GM18858 (cell line): ENCODE measurements around the gene SPDYE16.
"Not testable (repeated sequence)": the region's sequence is repeated elsewhere in the genome, so short reads cannot be mapped to it uniquely, and the experiment has no call there.

Experiments
- ATAC-seq: cut with Tn5 transposase; IDR thresholded peaks from one replicate; pipeline ENCODE4 v1.9.1; 2021; ENCODE audit not compliant: unreplicated experiment

Gene SPDYE16, protein sequence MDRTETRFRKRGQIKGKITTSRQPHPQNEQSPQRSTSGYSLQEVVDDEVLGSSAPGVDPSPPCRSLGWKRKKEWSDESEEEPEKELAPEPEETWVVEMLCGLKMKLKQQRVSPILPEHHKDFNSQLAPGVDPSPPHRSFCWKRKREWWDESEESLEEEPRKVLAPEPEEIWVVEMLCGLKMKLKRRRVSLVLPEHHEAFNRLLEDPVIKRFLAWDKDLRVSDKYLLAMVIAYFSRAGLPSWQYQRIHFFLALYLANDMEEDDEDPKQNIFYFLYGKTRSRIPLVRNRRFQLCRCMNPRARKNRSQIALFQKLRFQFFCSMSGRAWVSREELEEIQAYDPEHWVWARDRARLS

DNA sequence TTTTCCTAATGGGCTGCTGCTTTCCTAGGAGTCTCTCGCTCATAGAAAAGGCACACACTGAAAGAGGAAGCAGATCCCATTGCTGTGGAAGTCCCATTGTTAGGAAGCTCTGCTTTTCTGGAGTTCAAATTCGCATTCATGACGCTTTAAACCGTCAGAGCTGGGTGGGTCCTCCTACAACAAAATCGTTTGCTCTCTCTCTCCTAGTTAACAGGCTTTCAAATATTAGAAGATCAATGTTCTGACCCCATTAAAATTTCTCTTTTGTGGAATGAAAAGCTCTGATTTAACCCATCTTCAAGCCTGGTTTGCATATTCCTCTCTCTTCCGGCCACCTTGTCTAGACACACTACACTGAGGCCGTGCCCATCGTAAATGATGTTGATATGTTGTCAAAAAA lies at the start of gene SPDYE16:
TSS of gene SPDYE16 (minus strand) at position 101 of the 400 bp plus-strand sequence. CDS start 1,838 bp downstream, outside the sequence.
- not testable (repeated sequence) for ATAC-seq

DNA sequence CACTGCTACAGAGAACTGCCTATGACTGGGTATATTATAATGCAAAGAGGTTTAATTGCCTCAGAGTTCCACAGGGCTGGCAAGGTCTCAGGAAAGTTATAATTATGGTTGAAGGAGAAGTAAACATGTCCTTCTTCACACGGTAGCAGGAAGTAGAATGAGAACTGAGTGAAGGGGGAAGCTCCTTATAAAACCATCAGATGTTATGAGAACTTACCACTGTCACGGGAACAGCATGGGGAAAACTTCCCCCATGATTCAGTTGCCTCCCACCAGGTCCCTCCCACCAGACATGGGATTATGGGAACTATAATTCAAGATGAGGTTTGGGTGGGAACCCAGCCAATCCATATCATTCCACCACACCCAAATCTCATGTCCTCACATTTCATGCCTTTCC lies 49.6 kb upstream of the SPDYE16 start:
- not testable (repeated sequence) for ATAC-seq

DNA sequence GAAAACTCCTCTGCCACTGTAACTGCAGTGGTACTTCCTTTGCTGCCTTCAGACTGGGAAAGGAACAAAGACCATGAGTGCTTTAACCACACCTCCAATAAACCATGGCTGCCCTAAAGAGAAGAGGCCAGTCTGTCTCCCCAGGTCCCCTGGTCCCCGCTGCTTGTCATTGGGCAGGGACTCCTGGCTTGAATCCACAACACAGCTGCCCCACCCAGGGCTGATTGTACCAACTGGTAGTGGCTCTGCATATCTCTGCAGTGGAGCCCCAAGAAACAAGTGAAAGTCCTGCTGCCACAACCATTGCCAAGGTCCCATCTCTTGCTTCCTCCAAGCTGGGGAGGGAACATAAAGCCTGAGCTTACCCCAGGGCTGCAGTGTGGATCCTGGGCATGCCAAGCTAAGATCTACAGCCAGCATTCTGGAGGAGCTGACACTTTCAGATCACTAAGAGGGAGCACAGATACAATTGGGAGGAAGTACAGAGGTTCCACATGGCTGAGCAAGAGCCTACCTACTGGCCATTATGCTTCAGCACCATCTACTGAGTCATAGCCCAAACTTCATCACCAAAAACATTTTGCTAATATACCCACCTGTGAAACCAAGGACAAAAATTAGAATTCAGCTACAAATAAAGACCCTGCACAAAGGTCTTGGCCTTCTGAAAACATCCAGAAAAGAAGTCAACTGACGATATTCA lies 48.7 kb upstream of the SPDYE16 start:
- ATAC-seq: peak; percentile 78

DNA sequence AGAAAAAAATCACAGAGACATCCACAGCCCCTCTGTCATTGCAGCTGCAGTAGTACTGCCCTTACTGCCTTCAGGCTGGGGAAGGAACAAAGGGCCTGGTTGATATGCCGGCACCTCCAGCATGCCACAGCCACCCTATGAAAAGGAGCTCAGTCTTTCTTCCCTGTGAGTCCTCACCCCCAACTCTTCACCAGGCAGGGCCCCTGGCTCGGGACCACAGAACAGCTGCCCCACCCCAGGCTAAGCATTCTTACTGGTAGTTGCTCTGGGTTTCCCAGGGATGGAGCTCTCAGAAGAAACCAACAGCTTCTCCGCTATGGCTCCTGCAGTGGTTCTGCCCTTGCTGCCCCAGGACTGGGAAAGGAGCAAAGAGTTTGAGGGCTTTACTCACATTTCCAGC lies 47.9 kb upstream of the SPDYE16 start:
- not testable (repeated sequence) for ATAC-seq

DNA sequence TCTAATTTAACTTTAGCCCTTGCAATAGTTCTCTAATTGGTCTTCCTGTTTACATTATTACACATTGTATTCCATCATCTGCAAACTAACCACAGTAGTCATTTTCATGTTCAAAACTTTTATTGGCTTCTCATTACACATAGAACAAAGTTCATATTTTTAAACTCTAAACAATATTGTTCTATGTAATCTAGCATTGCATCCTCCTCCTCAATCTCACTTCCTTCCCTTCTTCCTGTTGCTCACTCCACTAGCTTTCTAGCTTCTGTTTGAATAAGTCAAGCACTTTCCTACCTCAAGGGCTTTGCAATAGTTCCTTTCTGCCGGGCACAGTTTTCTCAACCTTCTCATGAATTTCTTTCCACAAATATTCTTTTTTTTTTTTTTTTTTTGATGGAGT lies 45.5 kb upstream of the SPDYE16 start:
- ATAC-seq: not testable (repeated sequence)

DNA sequence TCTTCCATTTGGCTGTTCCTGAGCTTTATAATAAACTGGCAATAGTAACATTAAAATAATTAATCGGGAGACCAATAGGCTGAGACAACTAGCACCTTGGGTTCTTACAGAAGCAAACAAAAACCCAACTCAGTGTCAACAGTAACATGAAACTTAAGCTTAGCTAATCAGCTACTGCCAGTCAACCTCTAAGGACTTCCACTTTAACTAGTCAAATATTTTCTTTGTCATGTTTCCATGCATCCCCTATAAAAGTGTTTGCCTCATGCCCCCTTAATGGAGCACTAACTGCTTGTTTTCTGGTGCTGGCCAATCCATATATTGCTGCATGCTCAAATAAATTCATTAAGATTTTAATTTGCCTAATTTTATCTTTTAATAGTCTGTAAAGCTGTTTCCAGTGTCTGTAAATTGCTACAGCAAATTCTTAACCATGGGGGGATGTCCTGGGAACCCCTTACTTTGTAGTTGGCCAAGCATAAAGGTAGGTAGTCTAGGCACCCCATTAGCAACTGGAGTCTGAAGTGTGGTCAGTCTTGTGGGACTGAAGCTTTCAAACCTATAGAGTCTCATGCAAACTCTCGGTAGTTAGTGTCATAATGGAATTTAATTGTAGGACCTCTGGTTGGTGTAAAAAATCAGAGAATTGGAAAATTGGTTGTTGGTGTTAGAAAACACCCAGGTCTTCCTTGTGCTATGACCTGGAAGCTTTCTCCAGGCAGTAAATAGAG lies 43.7 kb upstream of the SPDYE16 start:
- ATAC-seq: not testable (repeated sequence)

DNA sequence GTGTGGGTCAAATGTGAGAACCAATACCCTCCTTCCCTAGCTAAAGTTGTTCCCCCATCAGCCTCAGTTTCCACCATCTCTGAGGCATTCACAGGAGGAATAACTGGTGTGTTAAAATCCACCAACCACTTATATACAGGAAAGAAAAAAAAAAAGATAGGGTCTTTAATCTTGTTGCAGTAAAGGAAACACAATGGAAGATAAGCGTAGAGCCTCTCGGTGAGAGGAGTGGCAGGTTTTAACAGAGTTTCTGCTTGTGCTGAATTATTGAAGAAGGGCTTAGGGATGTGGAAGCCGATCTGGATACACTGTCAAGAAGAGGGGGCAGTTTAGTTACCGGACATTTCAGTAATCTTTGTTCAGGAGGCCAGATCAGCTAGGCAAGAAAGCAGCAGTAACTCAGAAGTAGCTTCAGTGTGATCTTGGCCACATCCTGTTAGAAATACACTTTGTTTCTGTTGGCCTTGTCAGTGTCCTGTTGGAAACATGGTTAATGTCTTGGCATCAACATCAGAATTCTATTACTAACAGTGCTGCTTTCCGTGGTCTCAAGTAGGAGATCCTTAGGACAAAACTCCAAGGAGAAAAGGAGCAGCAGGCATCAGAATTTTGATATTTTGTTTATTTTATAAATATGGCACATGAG lies 40.7 kb upstream of the SPDYE16 start:
- not testable (repeated sequence) for ATAC-seq

DNA sequence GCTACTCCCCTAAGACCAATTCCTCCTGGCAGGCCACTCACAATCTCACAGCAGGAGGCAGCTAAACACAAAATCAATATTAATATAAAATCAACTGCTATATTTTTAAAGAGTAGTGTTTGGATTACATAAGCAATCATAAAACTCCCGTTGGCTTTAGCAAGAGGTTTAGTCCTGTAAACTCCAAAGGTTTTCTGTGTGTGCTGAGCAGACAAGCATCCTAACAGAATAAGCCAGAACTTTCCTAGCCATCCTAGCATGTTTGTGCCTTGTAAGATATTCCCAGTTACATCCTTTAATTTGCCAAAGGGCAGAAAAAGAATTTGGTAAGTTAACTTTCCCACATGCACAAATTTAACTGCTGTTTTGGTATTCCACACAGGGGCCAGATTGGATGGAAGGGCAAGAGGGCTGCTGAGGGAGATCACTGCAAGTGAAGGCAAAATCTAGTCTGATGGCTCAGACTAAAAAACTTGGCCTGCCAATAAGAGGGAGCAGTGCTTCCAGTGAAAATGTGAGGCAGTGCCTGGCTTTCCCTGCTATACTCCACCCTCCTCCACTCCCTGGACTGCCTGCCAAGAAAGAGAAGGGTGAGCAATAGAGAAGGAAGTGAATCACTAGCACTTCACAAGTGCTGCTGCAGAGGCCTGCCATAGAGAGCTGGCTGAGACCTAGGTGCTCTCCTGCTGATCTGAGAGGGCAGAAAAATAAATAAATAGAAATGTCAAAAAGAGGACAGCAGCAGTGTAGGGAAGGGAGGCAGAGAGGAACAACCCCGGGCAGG lies 39.9 kb upstream of the SPDYE16 start:
- ATAC-seq: not testable (repeated sequence)

DNA sequence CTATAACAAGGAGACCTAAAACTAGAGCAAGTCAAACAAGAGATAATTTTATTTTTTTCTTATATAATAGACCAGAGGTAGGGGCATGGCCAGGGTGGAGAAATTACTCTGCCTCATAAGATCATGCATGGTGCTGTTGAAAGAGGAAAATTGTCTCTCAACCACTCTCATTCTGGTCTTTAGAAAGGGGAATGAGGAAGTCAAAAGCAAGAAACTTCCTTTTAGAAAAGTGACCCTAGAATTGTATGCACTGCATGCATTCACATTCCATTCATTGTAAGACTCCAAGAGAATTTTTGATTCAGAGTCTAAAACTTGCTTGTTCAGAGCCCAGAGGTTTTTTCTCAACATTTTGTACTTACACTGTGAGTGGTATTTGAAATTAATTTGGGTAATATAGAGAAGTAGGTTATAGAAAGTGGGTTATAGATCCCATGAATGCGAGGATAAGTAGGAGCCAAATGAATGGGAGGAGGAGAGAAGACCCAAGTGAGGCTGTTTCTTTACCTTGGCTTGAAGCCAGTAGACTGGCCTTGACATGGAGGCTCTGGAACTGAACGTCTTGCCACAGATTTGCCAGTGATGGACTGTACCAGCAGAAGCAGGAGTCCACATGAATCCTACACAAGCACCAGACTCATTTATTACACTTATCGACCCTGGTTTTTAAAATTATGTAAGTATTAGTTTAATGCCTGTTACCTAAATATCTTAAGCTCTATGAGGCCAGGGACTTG lies 33.0 kb upstream of the SPDYE16 start:
- not testable (repeated sequence) for ATAC-seq

DNA sequence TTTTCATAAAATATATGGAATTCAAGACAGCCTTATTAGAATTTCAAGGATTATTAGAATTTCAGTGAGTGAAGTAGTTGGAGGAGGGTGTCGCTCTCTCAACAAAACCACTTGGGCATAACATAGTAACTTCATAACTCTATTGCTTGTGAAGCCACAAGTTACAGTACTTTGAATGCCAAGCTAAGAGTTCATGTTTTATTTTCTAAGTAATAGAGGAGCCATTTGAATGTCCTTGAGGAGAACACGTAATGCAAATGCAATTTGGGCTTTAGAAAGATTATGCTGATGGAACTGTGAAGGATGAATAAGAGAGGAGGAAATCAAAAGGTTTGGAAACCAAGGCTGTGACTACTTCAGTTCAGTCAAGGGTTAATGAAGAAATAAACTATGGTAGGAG lies 32.3 kb upstream of the SPDYE16 start:
- not testable (repeated sequence) for ATAC-seq

DNA sequence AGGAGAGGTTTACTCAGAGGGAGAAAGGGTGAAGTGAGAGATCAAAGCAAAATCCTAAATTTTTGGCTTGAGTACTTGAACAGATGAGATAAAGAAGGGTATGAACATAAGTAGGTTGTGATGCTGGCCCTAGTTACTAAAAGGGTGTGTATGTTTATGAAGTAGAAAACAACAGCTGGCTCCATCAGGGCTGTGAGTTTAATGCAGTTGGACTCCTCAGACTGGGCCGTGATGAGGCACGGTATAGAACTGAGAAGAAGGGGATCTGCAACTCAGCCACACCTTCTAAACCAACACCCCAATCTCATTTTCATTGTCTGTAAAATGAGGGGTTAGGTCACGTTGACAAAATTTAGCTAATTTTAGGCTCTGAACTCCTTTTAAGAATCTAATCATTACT lies 29.2 kb upstream of the SPDYE16 start:
- not testable (repeated sequence) for ATAC-seq

DNA sequence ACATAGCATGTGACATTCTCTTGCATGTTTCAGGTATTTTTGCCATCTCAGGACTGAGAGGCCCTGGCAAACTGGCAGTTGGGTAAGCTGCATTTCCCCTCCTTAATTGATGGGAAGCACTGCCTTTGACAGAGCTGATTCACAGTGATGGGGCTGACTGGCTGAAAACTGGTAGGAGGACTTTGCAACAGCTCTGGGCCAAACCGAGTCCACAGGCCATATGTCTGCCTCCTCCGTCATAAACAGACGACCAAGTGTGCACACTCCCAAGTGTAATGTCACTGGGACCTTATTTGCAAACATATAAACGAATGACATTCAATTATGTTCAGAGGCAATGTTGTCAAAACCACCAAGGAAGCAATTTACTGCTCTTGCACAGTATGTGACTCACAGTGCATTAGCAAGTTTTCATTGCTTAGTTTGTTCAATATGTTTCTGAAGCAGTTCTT lies 27.3 kb upstream of the SPDYE16 start:
- not testable (repeated sequence) for ATAC-seq

DNA sequence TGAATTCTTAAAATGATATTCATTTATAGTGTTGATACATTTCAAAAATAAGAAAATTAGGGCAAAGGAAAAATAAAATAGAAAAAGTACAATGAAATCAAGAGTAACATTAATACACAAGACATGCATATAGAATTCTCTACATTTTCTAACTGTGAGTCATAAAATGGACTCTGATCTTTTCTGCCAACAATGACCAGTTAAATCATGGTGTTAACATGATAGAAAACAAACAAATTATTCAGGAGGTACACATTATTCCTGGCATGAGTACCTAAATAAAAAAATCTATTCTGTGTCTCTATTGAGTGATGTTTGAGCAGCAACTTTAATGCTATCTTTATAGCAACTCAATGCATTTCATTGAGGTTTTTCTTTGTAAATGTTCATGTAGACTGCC lies 25.6 kb upstream of the SPDYE16 start:
- not testable (repeated sequence) for ATAC-seq

DNA sequence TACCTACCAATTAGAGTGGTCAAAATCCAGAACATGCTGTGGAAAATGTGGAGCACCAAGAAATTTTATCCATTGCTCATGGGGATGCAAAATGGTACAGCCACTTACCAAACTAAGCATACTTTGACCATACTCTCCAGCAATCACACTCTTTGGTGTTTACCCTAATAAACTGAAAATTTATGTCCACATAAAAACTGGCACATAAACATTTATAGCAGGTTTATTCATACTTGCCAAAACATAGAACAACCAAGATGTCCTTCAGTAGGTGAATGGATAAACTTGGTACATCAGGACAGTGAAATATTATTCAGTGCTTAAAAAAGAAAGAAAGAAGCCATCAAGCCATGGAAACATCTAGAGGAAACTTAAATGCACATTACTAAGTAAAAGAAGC lies 24.7 kb upstream of the SPDYE16 start:
- ATAC-seq: not testable (repeated sequence)

DNA sequence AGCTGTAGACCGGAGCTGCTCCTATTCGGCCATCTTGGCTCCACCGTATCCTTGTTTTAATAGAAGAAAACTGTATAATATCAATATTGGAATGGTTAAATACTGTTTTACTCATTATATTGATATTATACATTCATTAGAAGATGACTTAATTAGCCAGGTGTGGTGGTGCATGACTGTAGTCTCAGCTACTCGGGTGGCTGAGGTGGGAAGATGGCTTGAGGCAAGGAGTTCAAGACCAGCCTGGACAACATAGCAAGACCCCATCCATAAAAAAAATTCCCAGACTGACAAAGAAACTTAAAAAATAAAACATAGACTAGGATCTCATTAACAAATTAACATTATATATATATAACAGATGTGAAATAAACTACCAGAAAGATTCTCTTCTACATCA lies 24.2 kb upstream of the SPDYE16 start:
- not testable (repeated sequence) for ATAC-seq

DNA sequence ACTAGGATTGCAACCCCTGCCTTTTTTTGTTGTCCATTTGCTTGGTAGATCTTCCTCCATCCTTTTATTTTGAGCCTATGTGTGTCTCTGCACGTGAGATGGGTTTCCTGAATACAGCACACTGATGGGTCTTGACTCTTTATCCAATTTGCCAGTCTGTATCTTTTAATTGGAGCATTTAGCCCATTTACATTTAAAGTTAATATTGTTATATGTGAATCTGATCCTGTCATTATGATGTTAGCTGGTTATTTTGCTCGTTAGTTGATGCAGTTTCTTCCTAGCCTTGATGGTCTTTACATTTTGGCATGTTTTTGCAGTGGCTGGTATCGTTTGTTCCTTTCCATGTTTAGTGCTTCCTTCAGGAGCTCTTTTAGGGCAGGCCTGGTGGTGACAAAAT lies 21.9 kb upstream of the SPDYE16 start:
- not testable (repeated sequence) for ATAC-seq

DNA sequence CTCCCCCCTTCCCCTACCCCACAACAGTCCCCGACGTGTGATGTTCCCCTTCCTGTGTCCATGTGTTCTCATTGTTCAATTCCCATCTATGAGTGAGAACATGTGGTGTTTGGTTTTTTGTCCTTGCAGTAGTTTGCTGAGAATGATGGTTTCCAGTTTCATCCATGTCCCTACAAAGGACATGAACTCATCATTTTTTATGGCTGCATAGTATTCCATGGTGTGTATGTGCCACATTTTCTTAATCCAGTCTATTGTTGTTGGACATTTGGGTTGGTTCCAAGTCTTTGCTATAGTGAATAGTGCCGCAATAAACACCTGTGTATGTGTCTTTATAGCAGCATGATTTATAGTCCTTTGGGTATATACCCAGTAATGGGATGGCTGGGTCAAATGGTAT lies 18.2 kb upstream of the SPDYE16 start:
- ATAC-seq: not testable (repeated sequence)

DNA sequence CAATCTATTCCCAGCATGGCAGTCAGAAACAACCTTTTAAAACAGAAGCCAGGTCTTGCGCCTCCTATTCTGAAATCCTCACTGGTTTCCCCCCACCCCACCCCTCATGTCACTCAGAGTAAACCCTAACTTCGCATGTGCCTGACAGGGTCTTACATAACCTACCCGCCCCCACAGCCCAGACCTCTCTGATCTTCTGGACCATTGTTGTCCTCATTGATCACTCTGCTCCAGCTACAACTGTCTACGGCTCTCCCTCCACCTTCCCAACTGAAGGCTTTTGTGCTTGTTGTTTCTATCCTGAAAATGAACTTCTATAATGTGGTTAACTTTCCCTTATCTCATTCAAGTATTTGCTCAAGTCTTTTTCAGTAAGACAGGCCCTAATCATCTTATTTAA lies 17.1 kb upstream of the SPDYE16 start:
- ATAC-seq: not testable (repeated sequence)

DNA sequence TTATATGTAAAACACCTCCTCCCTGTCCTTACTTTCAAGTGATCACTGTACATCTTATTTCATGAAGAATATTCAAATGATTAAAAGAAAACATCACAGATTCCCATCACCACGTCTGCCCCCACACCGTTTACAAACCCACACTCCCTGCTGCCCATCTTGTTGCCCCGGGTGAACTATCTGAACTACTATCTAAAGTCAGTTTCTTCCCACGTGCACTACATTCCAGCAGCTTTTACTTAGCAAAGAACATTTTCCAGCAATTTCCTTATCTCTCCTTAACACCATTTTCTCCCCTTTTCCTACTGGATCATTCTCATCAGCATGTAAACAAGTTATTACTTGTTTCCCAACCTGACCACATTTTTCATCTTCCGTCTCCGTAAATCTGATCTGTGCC lies 16.6 kb upstream of the SPDYE16 start:
- ATAC-seq: not testable (repeated sequence)
